KG1 (cell line): ENCODE data around the gene JAK1.
"Not testable (repeated sequence)": the region's sequence is repeated elsewhere in the genome, so short reads cannot be mapped to it uniquely, and the experiment has no call there.

Source experiments
- DNase-seq: peaks from one replicate; lab custom pipeline; 2025; lab: John Stamatoyannopoulos, UW

Gene JAK1

DNA sequence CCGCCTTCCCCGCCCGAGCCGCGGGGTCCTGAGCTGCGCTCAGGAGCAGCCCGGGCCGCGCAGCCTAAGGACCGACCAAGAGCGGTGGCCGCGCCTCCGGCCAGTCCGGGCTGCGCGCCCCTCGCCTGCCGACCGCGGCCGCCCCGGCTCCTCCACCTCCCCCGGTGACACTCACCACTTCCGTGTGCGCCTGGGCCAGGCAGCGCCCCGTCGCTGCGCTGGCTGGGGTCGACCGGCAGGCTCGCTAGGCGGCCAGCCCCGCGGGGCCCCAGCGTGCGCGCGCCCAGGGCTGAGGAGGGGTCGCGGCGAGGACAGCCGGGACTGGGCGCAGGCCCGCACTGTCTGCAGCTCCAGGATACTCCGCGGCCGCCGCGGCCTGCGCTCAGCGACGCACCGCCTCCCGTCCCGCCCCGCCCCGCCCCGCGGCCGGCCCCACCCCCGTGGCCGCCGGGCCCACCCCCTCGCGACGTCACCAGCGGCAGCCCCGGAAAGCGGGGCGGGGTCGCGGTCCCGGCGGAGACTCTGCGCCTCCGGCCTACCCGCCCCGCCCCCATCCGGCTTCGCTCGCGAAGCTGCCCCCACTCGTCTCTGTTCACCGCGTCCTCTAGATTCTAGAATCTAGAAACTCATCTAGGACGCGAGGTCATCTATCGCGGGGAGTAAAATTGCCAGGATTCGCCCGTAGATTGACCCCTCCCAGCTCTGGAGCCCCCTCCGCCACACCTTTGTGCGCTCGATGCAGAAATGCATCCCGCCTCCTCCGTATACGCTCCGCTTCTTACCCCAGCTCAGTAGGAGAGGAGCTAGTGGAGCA lies at the start of gene JAK1:
Gene JAK1 (minus strand): TSS at position 392 of the 814 bp plus-strand sequence. CDS start 80,285 bp downstream, outside the sequence.
- peak; percentile 77 for DNase-seq

GRCh38 chr1:65014321-65014720 lies 48.0 kb upstream of the JAK1 start:
- no peak for DNase-seq

DNA sequence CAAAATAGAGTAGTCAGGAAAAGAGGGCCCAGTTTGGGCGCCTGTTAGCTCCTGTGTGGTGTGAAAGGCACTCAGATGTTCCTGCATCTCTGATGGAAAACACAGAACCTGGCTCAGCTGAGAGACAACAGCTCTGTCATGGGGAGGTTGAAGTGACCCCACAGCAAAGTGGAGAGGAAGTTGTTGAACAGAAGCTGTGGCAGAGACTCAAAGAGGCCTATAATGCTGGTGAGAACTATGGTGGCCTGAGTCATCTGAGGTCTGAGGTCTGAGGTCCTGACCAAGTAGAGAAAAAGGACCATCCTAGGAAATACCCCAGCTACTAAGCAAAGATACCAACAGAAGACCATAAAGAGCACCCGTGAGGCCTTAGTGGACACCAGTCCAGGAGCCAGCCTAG lies 45.6 kb upstream of the JAK1 start:
- peak; percentile 30 for DNase-seq

DNA sequence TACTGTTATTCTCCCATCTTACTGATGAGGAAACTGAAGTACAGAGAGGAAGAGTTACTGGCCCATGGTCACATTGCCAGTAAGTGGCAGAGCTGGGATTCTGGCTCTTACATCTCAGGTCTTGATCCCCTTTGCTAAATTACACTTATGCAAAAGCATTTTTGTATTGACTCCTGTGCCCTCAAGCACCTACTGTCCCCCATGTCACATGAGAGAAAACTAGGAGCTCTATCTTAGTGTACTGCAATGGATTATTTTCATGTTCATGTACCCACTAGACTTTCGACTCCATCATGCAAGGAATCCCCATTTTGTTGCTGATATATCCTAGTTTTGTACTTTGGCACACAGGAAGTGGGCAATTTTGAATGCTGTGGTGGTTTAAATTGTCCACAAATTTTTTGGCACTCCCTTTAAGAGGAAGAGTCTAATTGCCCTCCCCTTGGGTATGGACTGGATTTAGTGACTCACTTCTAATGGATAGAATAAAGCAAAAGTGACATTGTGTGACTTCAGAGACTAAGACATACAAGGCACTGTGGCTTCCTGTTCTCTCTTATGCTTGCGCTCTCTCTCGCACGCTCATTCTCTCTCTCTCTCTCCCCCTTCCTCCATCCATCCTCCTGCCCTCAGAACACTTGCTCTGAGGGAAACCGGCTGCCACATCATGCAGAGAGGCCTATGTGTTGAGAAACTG lies 43.5 kb upstream of the JAK1 start:
- peak; percentile 39 for DNase-seq

DNA sequence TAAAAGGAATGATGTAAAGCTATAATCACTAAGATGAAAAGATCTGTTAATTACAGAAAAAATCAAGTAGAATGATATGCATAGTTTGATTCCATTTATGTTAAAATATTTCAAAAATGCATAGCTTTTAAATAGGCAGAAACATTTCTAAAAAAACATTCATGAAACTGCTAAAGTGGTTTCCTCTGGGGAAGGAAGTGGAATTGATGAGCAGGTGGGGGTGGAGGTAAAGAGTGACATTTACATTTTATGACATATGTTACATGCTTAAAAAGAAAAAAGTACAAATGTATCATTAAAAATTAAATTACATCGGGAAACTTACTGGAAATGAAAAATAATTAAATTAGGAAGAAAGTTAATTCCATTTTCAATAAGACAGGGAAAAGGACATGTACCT lies 42.8 kb upstream of the JAK1 start:
- peak; percentile 45 for DNase-seq

GRCh38 chr1:65006806-65007205 lies 40.5 kb upstream of the JAK1 start:
- DNase-seq: no peak

DNA sequence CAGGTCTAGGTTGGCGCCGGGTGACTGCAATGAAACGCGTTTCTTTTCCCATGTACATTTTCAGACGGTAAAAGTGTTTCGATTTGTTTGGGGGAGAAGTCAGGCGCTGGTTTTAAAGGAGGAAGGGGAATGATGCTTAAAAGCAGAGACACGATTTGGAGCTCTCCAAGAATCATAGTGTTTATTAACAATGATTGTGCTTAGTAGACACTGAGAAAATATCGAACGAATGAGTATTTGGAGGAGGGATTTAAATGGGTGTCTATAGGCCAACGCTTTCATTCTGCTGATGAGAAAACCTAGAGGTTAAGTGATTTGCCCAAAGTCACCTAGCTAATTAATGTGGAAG lies 36.9 kb upstream of the JAK1 start:
- DNase-seq: peak; percentile 38

DNA sequence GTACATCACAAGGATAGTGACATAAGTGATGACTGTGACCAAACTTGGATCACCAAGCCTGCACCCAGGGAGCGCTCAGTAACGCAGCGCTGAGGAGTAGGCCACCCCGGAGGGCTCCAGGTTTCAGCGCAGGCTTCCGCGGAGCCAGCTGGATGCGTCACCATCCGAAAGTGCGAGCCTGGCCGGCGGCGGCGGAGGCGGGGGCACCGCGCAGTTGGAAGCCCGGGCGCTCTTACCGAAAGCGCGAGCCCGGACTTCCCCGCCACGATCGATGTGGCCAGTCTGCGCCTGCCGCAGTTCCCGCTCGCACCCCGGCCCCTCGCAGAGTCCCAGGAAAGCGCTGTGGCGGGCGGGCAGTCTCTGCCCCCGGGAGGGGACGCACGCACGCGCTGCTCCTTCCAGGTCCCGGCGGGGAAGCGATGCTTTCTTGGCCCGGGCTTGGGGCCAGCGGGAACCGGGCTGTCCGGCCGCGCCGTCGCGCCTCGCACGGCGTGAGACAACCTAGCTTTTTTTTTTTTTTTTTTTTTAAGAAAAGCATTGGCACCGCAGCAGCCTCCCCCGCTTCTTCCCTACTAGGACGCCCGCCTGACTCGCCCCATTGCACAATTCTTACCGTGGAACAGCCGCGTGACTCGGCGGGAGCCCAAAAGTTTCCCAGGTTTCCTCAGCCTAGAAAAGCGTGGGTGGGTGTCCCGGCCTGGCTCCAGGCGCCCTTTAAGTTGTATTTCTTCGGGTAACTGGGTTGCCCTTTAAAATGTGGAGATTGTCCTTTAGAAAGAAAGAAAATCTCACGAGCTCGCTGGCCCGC lies 36.4 kb upstream of the JAK1 start:
- peak; percentile 45 for DNase-seq

DNA sequence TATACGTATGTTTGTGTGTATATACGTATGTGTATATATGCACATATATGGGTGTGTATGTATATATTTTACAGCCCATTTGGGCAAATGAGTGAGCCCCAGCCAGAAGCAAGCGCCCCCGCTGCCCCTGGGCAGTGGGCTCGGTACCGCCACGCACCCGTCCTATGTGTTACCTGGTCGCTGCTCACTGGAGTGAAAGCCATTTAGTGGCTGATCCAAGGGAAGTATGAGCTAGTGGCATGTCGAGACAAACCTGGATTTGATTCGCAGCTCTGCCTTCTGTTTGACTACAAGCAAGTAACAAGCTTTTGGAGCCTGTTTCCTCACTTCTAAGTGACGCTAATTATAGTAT lies 35.8 kb upstream of the JAK1 start:
- DNase-seq: no peak

DNA sequence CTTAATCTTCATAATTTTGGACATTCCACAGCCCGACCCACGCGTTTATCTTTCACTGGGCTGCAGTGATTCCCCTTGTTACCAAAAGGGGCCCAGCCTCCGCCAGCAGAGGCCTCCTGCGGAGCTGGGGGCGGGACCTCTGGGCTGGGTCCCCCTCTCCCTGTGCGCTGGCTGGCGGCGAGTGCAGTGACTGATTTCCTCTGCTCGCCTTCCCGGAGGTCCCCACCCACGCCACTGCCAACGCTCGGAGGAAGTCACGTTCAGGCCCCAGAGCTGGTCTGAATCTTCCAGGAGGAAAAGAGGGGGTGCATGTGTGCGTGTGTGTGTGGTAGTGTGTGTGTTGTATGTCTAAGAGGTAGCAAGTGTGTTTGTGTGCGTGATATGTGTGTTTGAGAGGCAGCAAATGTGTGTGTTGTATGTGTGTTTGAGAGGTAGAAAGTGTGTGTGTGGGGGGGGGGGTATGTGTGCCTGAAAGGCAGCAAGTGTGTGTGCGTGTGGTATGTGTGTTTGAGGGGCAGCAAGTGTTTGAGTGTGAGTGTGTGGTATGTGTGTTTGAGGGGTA lies 35.0 kb upstream of the JAK1 start:
- no peak for DNase-seq

DNA sequence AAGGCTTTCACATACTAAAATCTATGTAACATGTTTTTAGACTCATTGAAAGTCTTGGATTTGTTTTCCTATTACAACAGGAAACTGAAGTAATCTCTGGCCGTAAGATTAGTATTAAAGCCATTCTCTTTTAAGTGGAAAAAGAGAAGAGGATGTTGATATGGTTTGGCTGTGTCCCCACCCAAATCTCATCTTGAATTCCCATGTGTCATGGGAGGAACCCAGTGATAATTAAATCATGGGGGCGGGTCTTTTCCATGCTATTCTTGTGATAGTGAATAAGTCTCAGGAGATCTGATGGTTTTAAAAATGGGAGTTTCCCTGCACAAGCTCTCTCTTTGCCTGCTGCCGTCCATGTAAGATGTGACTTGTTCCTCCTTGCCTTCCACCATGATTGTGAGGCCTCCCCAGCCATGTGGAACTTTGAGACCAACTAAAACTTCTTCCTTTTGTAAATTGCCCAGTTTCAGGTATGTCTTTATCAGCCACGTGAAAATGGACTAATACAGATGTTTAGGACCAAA lies 32.1 kb upstream of the JAK1 start:
- DNase-seq: not testable (repeated sequence)

GRCh38 chr1:64996541-64997257 lies 30.4 kb upstream of the JAK1 start:
- no peak for DNase-seq

DNA sequence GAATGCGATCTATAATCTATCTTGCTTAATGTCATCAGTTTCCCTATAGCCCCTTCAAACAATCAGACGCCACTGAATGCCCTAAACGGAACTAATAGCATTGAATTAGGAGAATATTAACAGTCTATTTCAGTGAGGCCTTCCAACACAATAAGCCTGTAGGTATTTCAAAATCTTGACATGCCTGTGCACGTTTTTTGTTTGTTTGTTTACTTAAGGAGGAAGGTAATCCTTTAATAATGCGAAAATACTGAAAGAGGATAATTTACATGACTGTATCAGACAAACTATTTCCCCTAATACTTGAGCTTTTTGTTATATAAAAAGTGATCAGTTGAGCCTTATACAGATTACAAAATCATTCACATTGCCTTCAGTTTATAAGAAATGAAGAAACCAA lies 29.0 kb upstream of the JAK1 start:
- no peak for DNase-seq

DNA sequence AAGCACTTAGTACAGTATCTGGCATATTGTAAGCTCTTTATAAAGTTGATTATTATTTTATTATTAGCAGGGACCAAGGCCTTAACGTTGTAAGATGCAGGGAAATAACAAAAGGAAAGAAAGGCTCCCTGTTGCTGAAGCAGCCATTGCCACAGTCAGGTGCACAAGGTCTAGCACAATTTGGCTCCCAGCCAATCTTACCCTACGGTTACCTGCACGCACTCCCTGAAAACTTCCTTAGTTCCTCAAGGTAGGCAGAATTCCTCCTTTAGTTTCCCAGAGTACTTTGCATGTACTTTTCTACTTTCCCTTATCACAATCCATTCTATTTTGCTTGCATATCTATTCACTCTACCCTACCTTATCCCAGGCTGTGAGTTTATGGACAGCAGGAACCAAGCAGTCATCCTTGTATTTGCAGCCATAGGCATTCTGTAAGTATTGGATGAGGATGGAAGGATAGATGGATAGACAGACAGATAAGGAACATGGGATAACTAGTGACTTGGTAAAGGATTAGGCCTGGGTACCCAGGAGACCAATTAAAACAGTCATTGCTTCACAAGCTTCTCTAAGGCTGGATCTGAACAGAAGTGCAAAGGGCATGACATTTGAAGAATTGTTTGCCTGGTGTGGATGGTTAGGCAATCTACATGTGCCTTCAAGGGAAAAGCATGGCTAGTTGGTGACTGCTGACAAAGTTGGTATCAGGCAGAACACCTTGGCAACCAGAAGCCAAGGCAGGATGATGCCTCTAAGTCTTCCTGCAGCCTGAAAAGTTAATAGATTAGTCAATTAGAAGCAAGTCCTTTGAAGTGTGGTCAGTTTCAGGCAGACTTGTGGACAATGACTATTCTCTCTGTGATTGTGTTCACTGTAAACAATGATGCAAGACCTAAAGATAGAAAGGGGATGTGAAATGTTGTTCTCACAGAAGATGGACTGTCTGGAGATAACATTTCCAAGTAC lies 20.8 kb upstream of the JAK1 start:
- DNase-seq: no peak

DNA sequence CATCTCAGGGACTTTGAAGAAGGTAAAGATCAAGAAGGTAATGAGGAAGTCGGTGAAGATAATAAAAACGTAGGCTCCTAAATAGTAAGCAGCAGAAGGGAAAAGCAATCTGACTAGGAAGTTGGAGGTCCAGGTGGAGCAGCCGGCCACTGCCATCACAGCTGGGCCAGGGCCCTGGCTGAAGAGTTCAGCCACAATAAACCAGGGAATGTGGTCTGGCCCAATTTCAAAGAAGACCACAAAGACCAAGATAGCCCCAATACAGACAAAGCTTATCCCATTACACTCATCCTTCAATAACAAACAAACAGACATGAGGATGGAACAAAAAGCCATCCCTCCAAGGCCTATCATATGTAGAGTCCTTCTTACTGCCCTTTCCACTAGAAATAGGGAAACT lies 18.4 kb upstream of the JAK1 start:
- no peak for DNase-seq

DNA sequence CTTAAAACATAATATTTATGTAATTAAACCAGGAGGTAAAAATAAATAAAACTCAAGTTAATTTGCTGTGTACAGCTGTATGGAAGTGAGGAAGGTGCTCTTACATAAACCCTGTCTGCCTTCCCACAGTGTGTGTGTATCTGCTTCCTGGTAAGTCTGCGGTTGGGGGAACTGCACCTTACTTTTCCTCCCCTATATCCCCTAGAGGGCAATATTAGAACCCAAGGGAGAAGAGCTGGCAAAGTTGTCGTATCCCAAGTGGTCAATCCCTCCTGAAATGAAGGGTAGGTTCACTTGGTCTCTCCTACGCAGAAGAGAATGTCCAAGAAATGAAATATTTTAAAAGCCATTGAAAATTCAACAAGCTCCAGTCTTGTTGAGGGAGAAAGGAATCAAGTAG lies 17.8 kb upstream of the JAK1 start:
- DNase-seq: no peak

- DNase-seq: no peak
These were observed 16.8 kb upstream of the JAK1 start for GRCh38 chr1:64983110-64983509.

- DNase-seq: no peak
These were observed 15.5 kb upstream of the JAK1 start for GRCh38 chr1:64981601-64982533.
